Left lung (tissue), 10 donors: ENCODE measurements around the gene SIK3. TPM values are rescaled to one million over a fixed set of nuclear protein-coding genes. Genes with fewer than 3 reads are reported as not detected.

ENCODE experiments used
- ATAC-seq: fragments of 200-7000 bp; cut with Tn5 transposase; one replicate; pipeline ENCODE4 v1.9.1; 2020; ENCODE audit warnings: moderate library complexity
- DNase-seq, 4 donors: peaks; one replicate each; pipeline ENCODE4 v3.0.0-alpha.2; 2013 to 2020
- H3K27ac ChIP-seq, 2 donors: fragments of 200-600 bp; sonication (generic) in 1 of 2; one replicate each; pipeline versions ENCODE4 v1.5.0 to v1.8.0; 2020 to 2021
- H3K27me3 ChIP-seq, 2 donors: fragments of 200-600 bp; sonication (generic) in 1 of 2; one replicate each; pipeline versions ENCODE4 v1.5.0 to v1.8.0; 2020 to 2021
- H3K36me3 ChIP-seq, 2 donors: fragments of 200-600 bp; sonication (generic) in 1 of 2; one replicate each; pipeline versions ENCODE4 v1.5.0 to v1.8.0; 2020 to 2021
- H3K4me1 ChIP-seq, 2 donors: fragments of 200-600 bp; one replicate each; pipeline ENCODE4 v1.8.0; 2021
- H3K4me3 ChIP-seq, 2 donors: fragments of 200-600 bp; sonication (generic) in 1 of 2; one replicate each; pipeline versions ENCODE4 v1.5.0 to v1.8.0; 2020 to 2021; ENCODE audit warnings: mild to moderate bottlenecking in 1 of 2
- H3K9me3 ChIP-seq, 2 donors: fragments of 200-600 bp; sonication (generic) in 1 of 2; one replicate each; pipeline versions ENCODE4 v1.5.0 to v1.8.0; 2020 to 2021
- intact Hi-C, 2 donors: fragments of 100-400 bp; cut with DNase I; formaldehyde crosslinking; loops; one replicate each; pipeline versions ENCODE4 v1.11.2 to v1.14.2; 2022
- polyA plus RNA-seq, 6 donors: library from polyadenylated mRNA; unstranded; fragments of 120-200 nt; gene quantifications; one replicate each; pipeline ENCODE4 v1.2.1, GENCODE V29; 2013; ENCODE audit not compliant: insufficient read length in 6 of 6
- total RNA-seq, 2 donors: library from RNA; stranded (reverse); fragmentation: NEBNext Ultra II Directional; extraction: Animal tissue kit (Norgen Biotek cat#: 25700); gene quantifications; one replicate each; pipeline ENCODE4 v1.2.1, GENCODE V29; 2021
- TF ChIP-seq, protein P1 (sequence below), 2 donors: fragments of 200-600 bp; sonication (generic) in 1 of 2; IDR thresholded peaks; one replicate each; pipeline versions ENCODE4 v1.5.0 to v1.8.0; 2021; ENCODE audit warnings: antibody characterized with exemption in 2 of 2
- donor health status: DM: no; HTN: yes; CAD: no.
- donor health status: DM: no; HTN: no; CAD: no.

The SIK3 gene
- total and polyA plus RNA-seq, 8 donors, result 28.0 to 49.6 (median 35.9) TPM

DNA sequence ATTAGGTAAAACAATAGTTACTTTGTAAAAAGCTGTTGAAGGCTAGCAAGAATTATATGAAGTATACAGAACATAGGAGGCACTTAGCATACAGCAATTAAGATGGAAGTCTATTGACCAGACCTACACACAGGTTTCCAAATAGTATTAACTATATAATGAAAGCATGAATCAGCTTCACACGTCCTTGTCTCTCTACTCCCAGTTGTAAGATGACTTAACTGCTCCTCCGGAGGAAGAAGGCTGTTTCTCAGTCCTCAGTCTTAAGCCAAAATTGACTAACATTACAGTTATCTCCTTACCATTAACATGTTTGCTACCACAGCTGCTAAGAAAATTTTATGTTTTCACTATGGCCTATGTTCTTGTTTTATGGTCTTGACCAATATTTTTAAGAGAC, 24.7 kb downstream of the SIK3 start:
- ATAC-seq (no peak), DNase-seq (no peak)
- H3K4me3 ChIP-seq, result no peak overlapping the region
- H3K36me3 ChIP-seq, result no peaks in the 10 kb centered on the region
- intact Hi-C loops, result no loop called here
- H3K27me3 ChIP-seq, result no peaks in the 10 kb centered on the region
- TF ChIP-seq, protein P1, sequence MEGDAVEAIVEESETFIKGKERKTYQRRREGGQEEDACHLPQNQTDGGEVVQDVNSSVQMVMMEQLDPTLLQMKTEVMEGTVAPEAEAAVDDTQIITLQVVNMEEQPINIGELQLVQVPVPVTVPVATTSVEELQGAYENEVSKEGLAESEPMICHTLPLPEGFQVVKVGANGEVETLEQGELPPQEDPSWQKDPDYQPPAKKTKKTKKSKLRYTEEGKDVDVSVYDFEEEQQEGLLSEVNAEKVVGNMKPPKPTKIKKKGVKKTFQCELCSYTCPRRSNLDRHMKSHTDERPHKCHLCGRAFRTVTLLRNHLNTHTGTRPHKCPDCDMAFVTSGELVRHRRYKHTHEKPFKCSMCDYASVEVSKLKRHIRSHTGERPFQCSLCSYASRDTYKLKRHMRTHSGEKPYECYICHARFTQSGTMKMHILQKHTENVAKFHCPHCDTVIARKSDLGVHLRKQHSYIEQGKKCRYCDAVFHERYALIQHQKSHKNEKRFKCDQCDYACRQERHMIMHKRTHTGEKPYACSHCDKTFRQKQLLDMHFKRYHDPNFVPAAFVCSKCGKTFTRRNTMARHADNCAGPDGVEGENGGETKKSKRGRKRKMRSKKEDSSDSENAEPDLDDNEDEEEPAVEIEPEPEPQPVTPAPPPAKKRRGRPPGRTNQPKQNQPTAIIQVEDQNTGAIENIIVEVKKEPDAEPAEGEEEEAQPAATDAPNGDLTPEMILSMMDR (IDR thresholded peaks at IDR 0.05), result no peak
- H3K27ac ChIP-seq, result no peak overlapping the region
- peaks cover 38 to 90% of the 10 kb centered on the region in 2 donors for H3K4me1 ChIP-seq
- no peaks in the 10 kb centered on the region for H3K9me3 ChIP-seq

DNA sequence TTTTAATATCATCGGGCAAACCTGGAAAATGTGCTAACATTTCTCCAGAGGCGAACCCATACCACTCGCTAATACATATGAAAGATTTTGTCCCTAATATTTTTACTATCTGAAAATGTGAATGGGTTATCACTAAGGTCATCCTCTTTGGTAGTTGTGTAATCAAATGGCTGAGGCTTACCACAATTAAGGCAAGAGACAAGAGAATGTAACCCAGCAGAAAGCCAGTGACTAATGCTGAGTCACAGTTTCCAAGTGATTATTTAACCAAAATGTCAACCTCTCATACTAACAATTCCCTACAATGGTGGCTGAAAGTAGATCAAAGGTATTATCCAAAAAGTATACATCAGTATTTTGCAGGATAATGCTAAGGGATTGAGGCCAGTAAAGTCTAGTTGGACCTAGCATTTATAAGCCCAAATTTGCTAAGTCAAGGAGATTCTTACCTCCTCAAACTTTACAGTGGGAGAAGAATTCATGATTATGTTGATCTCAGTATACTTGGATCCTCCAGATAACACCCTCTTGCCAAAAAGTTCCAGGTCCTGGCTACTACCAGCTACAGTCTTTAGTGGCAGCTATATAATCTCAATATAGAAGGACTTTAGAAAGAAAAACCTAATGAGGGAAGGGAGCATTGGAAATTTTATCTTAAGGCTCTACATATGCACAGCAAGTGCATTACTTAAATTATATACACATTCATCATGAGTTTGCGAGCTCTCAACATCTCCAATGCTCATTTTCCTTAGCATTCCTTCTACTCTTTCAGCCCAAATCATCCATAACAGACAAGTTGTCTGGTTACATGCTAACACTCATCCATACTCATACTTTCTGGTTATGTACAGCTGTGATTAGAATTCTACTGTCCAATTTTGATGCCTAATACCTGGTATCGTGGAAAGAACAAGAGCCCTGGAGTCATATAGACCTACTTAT, 25.4 kb downstream of the SIK3 start:
- ATAC-seq (peak; percentile 82), DNase-seq (no peak)
- Histone ChIP-seq H3K4me1 (peaks cover 35 to 82% of the 10 kb centered on the region in 2 donors), H3K27me3 (no peaks in the 10 kb centered on the region), H3K27ac (peak overlapping the region; percentile 4 to 61), H3K4me3 (no peak overlapping the region), H3K36me3 (no peaks in the 10 kb centered on the region), H3K9me3 (no peaks in the 10 kb centered on the region)
- TF ChIP-seq, protein P1 (IDR thresholded peaks at IDR 0.05), result no peak
- intact Hi-C loops, result no loop called here

DNA sequence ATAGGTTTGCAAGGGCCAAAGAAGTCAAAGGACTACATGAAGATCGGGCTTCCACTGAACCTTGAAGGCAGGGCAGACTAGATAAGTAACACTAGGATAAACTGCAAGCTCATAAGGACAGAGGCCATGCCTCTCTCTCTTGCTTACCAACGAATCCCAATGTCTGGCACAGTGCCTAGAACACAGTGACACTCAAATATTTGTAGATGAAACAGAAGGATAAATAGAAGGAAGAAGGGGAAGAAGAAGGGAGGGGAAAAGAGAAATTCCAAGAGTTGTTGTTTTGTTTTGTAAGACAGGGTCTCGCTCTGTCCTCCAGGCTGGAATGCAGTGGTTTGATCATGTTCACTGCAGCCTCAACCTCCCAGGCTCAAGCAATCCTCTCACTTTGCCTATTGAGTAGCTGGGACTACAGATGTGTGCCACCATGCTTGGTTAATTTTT, 26.9 kb downstream of the SIK3 start:
- intact Hi-C loops, result no loop called here
- H3K36me3 ChIP-seq, result no peaks in the 10 kb centered on the region
- no peaks in the 10 kb centered on the region for H3K27me3 ChIP-seq
- DNase-seq, result peak in 1 of 4 donors; percentile 32
- H3K4me3 ChIP-seq, result no peak overlapping the region
- no peaks in the 10 kb centered on the region for H3K9me3 ChIP-seq
- no peak overlapping the region for H3K27ac ChIP-seq
- peaks cover 25 to 68% of the 10 kb centered on the region in 2 donors for H3K4me1 ChIP-seq
- ATAC-seq, result no peak
- TF ChIP-seq, protein P1 (IDR thresholded peaks at IDR 0.05), result no peak

DNA sequence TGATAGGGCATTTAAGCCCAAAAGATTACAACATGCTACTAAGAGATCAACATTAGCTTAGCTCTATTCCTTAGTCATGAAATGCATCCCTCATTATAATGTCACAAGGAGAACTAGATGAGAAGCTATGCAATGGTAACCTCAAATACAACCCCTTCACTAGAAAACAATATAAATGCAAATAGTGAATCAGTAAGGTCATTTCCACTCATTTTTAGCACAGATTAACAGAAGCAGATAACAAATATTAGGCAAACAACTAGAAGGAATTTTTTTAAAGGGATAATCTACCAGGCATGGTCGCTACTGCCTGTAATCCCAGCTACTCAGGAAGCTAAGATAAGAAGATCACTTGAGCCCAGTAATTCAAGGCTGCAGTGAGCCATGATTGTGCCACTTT, 28.2 kb downstream of the SIK3 start:
- Histone ChIP-seq H3K9me3 (no peaks in the 10 kb centered on the region), H3K36me3 (no peaks in the 10 kb centered on the region), H3K4me1 (peaks cover 25 to 54% of the 10 kb centered on the region in 2 donors), H3K4me3 (no peak overlapping the region), H3K27ac (no peak overlapping the region), H3K27me3 (no peaks in the 10 kb centered on the region)
- intact Hi-C loops, result no loop called here
- TF ChIP-seq, protein P1 (IDR thresholded peaks at IDR 0.05), result no peak
- ATAC-seq (no peak), DNase-seq (no peak)

- intact Hi-C loops, result no loop called here
Measured at GRCh38 chr11:117068303-117068860, 29.8 kb downstream of the SIK3 start.

More at GRCh38 chr11:117068303-117068860, 29.8 kb downstream of the SIK3 start:
- no peaks in the 10 kb centered on the region for H3K9me3 ChIP-seq
- ATAC-seq (no peak), DNase-seq (no peak)
- H3K4me3 ChIP-seq, result no peak overlapping the region
- no peaks in the 10 kb centered on the region for H3K27me3 ChIP-seq
- TF ChIP-seq, protein P1 (IDR thresholded peaks at IDR 0.05), result no peak
- H3K27ac ChIP-seq, result no peak overlapping the region
- H3K36me3 ChIP-seq, result no peaks in the 10 kb centered on the region
- H3K4me1 ChIP-seq, result peaks cover 25 to 56% of the 10 kb centered on the region in 2 donors
